ENCODE measurements around the gene BLOC1S1. TPM values are rescaled to one million over a fixed set of nuclear protein-coding genes. Genes with fewer than 3 reads are reported as not detected.
A peak's percentile ranks its signal among the peaks of the same experiment; 100 is the strongest.

BLOC1S1 gene
- total RNA-seq, 1 donor from 2014 or later, result 119 TPM

DNA sequence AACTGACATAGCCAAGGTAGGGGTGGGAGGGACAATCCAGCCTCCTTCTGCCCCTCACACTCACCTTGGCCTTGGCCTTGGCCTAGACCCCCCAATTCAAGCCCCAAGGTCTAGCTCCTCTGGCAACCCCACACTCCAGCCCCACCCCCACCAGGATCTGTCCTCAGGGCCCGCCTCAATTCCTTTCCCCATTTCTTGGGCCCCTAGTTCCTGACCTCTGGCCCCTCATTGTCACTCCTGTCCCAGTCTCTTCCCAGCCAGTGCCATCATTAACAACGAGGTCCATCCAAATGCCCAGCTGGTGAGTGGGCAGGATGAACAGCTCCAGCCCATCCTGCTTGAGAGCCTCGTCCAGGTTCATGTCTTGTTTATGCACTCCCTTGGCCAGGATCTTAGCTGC lies 20.2 kb downstream of the BLOC1S1 start:
- intact Hi-C loops (cut with DNase I), result no loop called here
- DNase-seq, result no peak
- no peak for ATAC-seq (ENCODE audit: poor library complexity)

DNA sequence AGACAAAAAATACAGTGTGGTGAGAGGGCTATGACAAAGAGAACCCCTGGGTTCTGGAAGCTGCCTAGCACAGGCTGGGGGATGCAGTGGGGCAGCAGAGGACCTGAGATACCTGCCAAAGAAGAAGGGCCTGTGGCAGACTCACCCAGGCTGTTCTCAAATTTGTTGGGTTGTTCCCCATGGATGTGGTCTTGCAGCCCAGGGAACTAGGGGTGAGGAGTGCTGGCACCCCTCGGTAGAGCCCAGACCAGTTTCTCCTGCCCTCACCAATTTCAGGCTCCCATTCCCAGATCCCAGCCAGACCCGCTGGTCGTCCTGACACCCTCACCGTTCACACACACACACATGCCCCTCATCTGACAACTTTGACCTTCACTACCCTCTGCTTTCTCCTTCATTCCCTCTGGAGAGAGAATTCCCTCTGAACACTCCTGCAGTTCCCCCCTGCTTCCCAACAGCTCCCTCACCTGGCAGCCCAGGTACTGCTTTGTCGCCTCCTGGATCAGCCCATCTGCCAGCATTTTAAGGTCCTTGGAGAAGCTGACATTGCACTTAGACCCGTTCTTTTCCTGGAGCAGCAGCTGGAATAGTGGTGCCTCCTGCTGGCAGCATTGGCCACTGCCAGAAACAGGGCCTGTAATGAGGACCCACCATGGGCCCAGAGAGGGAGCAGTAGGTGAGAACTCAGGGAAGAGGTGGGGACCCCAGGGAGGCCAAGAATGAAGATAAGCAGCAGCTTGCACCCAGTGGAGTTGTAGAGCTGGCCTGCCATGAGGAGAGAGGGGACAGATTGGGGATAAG lies 21.1 kb downstream of the BLOC1S1 start:
- DNase-seq, result peak; percentile 82
- intact Hi-C loops (cut with DNase I), result no loop called here

DNA sequence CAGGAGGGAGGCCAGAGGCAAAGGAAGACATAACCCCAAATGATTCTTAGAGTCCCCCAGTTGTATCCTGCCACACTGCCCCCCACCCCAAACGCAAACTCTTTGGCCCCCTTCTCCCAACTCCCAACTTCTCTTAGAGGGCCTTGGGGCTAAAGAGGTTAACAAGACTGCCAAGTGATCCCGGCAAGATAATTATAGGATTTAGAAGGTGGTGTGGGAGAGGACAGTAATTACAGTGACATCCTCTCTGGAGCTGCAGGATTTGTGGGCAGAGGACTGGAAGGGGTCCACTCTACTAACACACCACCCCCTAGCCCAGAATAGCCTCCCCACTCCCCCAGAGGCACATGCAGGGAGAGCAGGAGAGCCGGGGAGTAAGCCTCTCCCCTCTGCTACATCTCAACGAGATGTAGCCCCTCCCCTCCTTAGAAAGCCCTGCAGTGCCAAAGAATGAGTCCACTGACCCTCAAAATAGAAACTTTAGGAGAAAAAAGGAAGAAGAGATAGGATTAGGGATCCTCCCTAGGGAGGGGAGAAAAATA lies 21.8 kb downstream of the BLOC1S1 start:
- DNase-seq (no peak), ATAC-seq (ENCODE audit: poor library complexity) (peak; percentile 11)
- intact Hi-C loops (cut with DNase I), result no loop called here

More for the DNA sequence above, 21.1 kb downstream of the BLOC1S1 start:
- peak; percentile 74 for ATAC-seq (ENCODE audit: poor library complexity)

DNA sequence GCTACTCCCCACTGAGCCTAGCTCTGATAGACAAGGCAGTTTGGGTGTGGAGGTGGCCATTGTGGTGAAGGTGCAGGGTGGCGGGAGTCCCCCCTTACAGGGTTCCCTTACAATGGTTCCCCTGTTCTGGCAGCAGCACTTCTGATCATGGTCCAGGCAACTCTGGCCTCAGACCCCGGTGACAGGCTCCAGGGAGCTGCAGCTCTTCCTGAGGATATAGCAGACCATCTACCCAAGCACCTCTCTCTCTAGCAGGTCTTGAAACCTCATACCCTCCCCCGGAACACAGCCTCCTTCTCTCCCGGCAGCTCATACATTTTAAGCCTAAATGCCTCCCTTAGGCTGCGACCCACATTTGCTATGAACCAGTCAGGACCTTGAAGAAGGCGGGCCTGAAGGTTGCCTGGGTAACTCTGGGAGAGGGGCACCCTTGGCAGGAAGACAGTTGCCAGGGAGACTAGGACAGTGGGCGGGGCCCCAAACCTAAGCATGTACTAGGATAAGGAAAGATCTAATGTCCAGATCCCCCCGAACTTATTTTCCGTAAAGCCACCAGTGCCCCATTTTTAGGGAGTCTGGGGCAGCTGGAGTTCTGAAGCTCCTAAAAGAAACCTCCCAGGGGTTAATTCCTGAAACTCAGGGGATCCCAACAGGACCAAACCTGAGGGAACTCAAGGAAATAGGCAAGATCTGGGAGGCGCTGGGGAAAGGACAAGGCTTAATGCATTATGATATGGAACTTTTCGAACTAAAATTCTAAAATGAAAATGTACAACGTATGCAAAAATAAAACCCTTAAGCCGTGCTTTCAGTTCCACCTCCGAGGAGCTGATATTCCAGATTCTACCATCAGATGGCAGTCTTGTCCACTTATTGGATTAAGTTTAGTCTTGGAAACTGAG lies 22.5 kb downstream of the BLOC1S1 start:
- ATAC-seq (ENCODE audit: poor library complexity) (peak; percentile 68), DNase-seq (peak; percentile 89)
- intact Hi-C loops (cut with DNase I), result no loop called here

DNA sequence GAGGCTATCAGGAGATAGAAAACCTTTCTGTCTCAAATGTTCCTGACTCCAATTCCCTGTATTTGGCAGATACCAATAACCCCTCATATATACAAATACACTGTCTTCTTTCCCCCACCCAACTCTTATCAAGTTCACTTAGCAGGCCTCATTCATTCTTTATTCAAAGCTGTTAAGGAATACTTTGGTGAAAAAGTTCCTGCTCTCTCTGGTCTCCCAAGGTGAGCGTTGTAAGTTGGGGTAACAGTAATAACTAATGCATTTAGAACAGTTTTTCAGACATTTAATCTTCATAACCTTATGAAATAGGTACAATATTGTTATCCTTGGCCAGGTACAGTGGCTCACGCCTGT lies 23.2 kb downstream of the BLOC1S1 start:
- DNase-seq (no peak), ATAC-seq (ENCODE audit: poor library complexity) (no peak)
- intact Hi-C loops (cut with DNase I), result no loop called here

DNA sequence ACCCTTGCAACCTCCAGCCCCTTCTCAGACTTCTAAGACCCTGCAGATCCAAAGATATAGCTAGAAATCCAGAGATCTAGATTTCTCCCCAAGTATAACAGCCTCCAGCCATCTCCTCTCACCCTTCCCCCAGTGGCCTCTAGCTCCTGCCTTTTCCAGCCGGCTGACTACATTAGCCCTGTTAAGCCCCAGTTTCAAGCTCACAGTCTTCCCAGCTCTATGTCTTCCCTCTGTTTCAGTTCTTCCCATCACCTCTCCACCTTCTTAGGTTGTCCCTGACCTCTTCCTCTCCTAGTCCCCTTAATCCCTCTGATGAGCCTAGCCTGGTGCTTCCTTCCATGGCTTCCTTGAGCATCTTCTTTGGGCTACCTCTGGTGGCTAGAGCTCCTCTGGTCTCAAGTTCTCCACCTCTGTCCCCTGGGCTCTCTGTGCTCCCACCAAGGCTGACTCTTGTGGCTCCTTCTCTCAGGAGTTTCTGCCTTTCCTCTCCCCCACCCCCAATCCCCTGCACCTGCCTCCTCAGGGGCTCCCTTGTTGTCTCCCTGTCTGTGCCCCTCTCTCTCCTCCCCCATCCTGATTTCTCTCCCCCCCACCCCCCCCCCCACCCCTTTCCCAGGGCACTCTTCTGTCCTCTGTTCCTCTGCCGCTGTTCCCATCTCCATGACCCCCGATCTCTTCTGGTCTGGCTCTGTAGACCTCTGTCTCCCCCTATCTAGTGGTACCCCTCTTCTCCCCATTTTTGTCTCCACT lies 26.3 kb downstream of the BLOC1S1 start:
- ATAC-seq (ENCODE audit: poor library complexity) (no peak), DNase-seq (no peak)
- intact Hi-C loops (cut with DNase I), result loop anchor here (5.0 to 10.0 kb wide), 2 partner anchors 53 to 195 kb away; no protein-coding TSS in a partner anchor

DNA sequence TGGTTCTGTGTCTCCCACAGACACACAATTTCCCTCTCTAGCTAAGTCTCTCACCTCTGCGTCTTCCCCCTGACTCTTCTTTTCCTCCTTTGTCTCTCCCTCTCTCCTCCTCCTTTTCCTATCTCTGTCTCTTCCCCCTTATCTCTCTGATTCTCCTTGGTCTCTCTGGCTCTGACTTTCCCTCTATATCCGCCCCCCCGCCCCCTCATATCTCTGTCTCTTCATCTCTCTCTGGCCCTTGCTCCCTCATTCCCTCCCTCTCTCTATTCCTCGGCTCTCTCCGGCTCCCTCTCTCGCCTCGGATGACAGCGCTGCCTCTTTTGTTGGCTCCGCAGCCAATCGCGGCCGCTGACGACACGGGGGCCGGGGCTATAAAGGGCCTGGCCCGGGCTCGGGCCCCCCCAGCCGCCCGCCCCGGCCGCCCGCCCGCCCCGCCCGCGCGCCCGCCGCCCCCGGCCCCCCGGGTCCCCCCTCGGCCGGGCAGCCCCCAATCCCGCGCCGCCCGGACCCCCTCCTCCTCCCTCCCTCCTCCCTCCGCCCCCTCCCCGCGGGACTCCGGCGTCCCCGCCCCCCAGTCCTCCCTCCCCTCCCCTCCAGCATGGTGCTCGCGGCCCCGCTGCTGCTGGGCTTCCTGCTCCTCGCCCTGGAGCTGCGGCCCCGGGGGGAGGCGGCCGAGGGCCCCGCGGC lies 27.0 kb downstream of the BLOC1S1 start, which contains the start of gene GDF11:
GDF11 (plus strand) TSS at position 404 of the 687 bp plus-strand sequence; CDS start at position 599, 195 bp downstream.
- peak; percentile 88 for DNase-seq
- ATAC-seq (ENCODE audit: poor library complexity), result peak; percentile 68
- intact Hi-C loops (cut with DNase I), result loop anchor here (5.0 to 10.0 kb wide), 2 partner anchors 52 to 194 kb away; no protein-coding TSS in a partner anchor

DNA sequence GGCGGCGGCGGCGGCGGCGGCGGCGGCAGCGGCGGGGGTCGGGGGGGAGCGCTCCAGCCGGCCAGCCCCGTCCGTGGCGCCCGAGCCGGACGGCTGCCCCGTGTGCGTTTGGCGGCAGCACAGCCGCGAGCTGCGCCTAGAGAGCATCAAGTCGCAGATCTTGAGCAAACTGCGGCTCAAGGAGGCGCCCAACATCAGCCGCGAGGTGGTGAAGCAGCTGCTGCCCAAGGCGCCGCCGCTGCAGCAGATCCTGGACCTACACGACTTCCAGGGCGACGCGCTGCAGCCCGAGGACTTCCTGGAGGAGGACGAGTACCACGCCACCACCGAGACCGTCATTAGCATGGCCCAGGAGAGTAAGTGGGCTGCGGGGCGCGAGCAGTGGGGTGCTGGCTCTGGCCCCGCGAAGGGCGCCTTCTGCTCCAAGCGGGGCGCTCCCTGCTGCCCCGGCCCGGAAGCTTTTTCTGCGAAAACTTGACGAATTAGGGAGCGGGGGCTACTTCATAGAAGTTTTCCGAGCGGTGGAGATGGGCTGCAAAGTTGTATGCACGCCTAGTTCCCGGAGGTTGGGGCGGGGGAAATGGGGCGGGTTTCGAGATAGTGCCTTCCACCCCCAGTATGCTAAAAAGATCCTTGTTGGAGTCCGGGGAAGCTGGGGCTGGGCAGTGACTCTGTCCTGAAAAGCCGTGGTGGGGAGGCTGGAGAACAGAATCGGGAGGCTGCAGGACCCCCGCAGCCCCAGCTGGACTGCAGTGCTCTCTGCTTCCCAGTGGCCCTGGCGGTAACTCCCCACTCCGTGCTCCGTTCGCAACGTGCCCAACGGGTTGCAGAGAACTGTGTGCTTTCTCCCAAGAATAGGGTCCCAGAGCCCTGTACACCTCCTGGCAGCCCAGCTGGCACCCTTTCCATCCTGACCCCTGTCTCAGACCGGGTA lies 27.8 kb downstream of the BLOC1S1 start:
- DNase-seq, result peak; percentile 77
- intact Hi-C loops (cut with DNase I), result loop anchor here (5.0 to 10.0 kb wide), 2 partner anchors 51 to 194 kb away; no protein-coding TSS in a partner anchor
- peak; percentile 32 for ATAC-seq (ENCODE audit: poor library complexity)

DNA sequence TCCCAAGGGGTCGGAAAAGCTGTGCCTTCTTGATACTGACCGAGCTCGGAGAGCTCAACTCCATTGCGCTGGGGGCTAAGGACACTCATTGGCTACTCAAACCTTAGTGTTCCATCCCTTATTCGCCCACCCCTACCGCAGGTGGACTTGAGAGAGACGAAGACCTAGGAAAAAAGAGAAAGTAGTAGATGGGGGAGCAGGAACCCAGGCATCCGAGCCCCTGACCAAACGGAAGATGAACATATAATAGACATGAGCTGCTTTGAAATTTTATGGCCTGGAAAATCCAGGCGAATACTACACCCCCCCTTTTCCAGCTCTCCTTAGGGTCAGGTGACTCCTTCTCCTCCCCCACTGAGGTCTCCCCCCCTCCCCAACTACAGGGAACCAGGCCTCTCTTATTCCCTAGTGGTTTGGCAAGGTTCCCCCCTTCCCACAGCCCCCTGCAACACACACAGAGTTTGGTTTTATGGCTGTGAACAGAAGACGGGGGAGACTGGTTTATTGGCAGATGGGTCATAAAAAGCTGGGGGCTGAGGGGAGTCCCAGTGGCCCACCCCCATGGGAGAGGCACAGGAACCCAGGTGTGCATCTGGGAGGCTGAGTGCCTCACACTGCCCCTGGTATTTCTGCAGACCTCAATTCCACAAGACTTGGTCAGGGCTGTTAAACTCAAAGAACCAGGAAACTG lies 28.6 kb downstream of the BLOC1S1 start:
- no peak for ATAC-seq (ENCODE audit: poor library complexity)
- DNase-seq, result no peak
- intact Hi-C loops (cut with DNase I), result loop anchor here (5.0 to 10.0 kb wide), 2 partner anchors 50 to 193 kb away; no protein-coding TSS in a partner anchor

DNA sequence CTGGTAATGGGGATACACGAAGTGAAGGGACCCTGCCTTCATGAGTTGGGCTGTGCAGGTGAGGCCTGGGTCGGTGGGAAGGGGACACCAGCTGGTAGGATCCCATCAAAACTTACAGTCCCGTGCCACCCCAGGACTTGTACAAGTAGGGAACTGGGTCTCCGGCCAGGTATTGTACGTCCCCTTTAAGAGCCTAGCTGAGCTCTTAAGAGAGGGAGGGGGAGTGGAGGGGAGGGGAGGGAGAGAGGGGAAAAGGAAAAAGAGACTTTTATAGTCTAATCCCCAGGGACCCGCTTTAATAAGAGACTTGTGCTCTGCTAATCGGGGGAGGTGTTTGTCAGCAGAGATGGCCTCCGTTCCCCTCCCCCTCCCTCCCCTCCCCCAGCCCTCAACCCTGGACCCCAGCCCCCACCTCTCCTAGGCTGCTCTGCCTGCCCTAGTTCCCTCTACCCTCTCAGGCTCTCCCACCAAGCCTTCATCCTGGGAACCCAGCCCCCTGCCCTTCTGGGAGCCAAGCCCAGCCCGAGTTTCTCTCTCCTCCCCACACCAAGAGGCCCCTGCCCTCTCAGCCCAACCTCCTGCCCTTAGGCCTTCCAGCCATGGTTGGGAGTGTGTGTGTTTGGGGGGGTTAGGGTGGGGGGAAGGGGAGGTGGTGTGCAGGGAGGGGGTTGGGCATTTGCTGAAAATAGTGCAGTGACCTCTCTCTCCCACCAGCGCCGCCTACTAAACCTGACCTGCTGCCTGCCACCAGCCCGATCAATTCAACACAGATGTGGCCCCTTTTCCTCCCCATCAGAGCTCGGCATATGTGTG lies 29.7 kb downstream of the BLOC1S1 start:
- intact Hi-C loops (cut with DNase I), result loop anchor here (10.0 kb wide), 1 partner anchor 49 kb away; no protein-coding TSS in a partner anchor
- no peak for DNase-seq
- peak; percentile 33 for ATAC-seq (ENCODE audit: poor library complexity)

DNA sequence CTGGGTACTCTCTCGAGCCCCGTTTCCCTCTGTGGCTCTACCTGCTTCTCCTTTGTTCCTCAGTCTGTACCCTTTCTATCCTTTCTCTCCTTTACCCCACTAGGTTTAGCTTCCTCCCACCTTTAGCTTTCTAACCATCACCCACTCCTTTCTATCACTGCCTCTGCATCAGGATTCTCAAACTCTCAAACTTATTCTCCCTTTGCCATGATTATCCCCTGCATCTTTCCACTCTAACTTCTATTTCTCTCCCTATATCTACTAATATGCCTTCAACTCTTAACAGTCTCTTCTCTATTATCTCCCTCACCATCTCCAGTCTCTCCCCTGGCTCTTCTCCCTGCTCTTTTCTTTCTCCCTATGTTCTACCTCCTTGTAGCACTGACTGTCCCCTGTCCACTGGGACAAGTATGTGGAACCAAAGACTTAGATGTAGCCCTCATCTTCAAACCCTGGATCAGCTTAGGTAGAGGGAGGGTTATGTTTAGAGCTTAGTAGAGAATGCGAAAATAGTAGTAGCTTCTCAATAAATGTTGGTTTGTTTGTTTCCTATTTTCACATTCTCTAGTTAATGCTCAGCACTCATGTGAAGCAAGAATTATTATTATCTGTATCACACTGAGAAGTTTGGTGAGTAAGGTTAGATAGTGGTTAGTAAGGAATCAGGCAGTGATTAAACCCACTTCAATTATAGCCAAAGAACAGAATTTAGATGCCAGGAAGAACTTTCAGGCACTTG lies 30.5 kb downstream of the BLOC1S1 start:
- intact Hi-C loops (cut with DNase I), result loop anchor here (10.0 kb wide), 1 partner anchor 48 kb away; no protein-coding TSS in a partner anchor
- no peak for ATAC-seq (ENCODE audit: poor library complexity)
- no peak for DNase-seq

DNA sequence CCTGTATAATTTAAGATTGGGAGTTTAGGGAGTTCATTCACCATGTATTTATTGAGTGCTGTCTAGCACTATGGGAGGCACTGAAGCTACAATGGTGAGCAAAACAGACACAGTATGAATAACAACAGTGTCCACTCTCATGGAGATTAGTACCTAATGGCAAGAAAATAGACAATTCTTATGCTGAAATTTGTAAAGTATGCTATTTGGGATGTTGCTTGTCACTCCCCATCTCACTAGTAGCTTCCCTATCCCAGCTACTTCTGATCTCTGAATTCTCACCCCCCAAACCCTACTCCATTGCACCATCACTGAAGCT lies 31.0 kb downstream of the BLOC1S1 start:
- intact Hi-C loops (cut with DNase I), result loop anchor here (10.0 kb wide), 1 partner anchor 48 kb away; no protein-coding TSS in a partner anchor
- DNase-seq, result no peak
- ATAC-seq (ENCODE audit: poor library complexity), result no peak

DNA sequence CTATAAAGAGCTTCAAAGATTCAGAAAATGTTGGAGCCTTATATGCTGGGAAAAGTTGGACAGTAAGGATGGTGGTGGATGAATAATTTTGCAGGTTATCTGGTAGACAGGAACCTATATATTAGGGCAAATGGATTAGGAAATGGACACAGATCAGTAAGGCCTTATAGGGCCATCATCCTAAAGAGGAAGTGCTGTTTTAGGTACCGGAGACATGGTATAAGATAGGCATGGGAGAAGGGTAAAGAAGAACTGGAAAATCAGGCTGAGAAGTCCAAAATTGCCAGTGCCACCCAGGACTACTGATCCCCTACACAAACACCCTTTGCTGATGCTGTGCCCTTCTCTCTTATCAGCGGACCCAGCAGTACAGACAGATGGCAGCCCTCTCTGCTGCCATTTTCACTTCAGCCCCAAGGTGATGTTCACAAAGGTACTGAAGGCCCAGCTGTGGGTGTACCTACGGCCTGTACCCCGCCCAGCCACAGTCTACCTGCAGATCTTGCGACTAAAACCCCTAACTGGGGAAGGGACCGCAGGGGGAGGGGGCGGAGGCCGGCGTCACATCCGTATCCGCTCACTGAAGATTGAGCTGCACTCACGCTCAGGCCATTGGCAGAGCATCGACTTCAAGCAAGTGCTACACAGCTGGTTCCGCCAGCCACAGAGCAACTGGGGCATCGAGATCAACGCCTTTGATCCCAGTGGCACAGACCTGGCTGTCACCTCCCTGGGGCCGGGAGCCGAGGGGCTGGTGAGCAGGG lies 32.6 kb downstream of the BLOC1S1 start:
- DNase-seq, result no peak
- ATAC-seq (ENCODE audit: poor library complexity), result no peak
- intact Hi-C loops (cut with DNase I), result loop anchor here (10.0 kb wide), 1 partner anchor 46 kb away; no protein-coding TSS in a partner anchor

DNA sequence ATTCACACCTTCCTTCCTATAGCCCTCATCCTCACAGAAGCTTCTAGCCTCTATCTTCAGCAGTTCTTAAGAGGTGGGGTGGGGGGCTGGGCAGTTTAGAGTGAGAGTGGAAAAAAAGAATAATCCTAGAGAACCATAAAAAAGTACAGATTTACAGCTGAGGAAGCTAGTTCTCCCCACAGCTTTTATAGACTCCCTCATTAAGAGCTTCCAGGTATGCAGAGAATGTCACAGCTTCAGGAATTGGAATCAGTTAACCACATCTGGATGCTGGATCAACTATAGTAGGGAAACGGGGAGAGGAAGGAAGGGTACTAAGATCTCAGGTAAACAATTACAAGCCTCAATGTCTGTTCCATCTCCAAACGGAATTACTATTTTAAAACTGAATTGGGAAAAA lies 39.4 kb downstream of the BLOC1S1 start:
- intact Hi-C loops (cut with DNase I), result no loop called here
- DNase-seq, result no peak
- no peak for ATAC-seq (ENCODE audit: poor library complexity)
